Measurements from ENCODE around the gene UROS.

Gene UROS

GRCh38 chr10:125795637-125796190 is 27.3 kb downstream of the UROS start:
- Histone ChIP-seq H3K27ac (no peak overlapping the region), H3K4me3 (ENCODE audit: low read depth, low read length) (no peak overlapping the region), H3K79me2 (no peaks in the 10 kb centered on the region), H2AFZ (no peak overlapping the region), H3K4me2 (ENCODE audit: low read length) (no peak overlapping the region), H3K9me3 (ENCODE audit: control insufficient read depth, low read length) (no peaks in the 10 kb centered on the region), H3K36me3 (ENCODE audit: control insufficient read depth, insufficient read depth, low read length) (no peaks in the 10 kb centered on the region), H3K9ac (no peak overlapping the region), H3K4me1 (peaks cover 11% of the 10 kb centered on the region), H3K27me3 (ENCODE audit: control insufficient read depth, insufficient read depth, low read length) (no peaks in the 10 kb centered on the region)
- TF ChIP-seq CTCF (IDR thresholded peaks at IDR 0.05): no peak

- Histone ChIP-seq H3K27me3 (ENCODE audit: control insufficient read depth, insufficient read depth, low read length) (no peaks in the 10 kb centered on the region), H3K9me3 (ENCODE audit: control insufficient read depth, low read length) (no peaks in the 10 kb centered on the region), H2AFZ (no peak overlapping the region), H3K4me1 (peaks cover 11% of the 10 kb centered on the region), H3K79me2 (no peaks in the 10 kb centered on the region), H3K36me3 (ENCODE audit: control insufficient read depth, insufficient read depth, low read length) (no peaks in the 10 kb centered on the region), H3K4me2 (ENCODE audit: low read length) (no peak overlapping the region), H3K9ac (no peak overlapping the region), H3K4me3 (ENCODE audit: low read depth, low read length) (no peak overlapping the region), H3K27ac (no peak overlapping the region)
- TF ChIP-seq CTCF (IDR thresholded peaks at IDR 0.05): no peak
Observed at GRCh38 chr10:125795128-125795527, 27.9 kb downstream of the UROS start.

GRCh38 chr10:125792342-125793300 is 30.4 kb downstream of the UROS start:
- Histone ChIP-seq H3K79me2 (no peaks in the 10 kb centered on the region), H3K27ac (no peak overlapping the region)
- no peak for TF ChIP-seq CTCF (IDR thresholded peaks at IDR 0.05)

GRCh38 chr10:125788156-125789034 is 34.7 kb downstream of the UROS start:
- Histone ChIP-seq H3K79me2 (no peaks in the 10 kb centered on the region), H3K9ac (no peak overlapping the region), H3K4me1 (peaks cover 12% of the 10 kb centered on the region), H3K36me3 (ENCODE audit: control insufficient read depth, insufficient read depth, low read length) (no peaks in the 10 kb centered on the region), H3K27me3 (ENCODE audit: control insufficient read depth, insufficient read depth, low read length) (no peaks in the 10 kb centered on the region), H3K27ac (no peak overlapping the region), H3K4me3 (ENCODE audit: low read depth, low read length) (no peak overlapping the region), H3K9me3 (ENCODE audit: control insufficient read depth, low read length) (no peaks in the 10 kb centered on the region), H2AFZ (no peak overlapping the region), H3K4me2 (ENCODE audit: low read length) (no peak overlapping the region)
- TF ChIP-seq CTCF (IDR thresholded peaks at IDR 0.05): no peak

More at GRCh38 chr10:125792342-125793300, 30.4 kb downstream of the UROS start:
- Histone ChIP-seq H3K36me3 (ENCODE audit: control insufficient read depth, insufficient read depth, low read length) (no peaks in the 10 kb centered on the region), H3K9ac (no peak overlapping the region), H3K4me1 (peaks cover 20% of the 10 kb centered on the region), H3K27me3 (ENCODE audit: control insufficient read depth, insufficient read depth, low read length) (no peaks in the 10 kb centered on the region), H3K4me2 (ENCODE audit: low read length) (no peak overlapping the region), H3K9me3 (ENCODE audit: control insufficient read depth, low read length) (no peaks in the 10 kb centered on the region), H3K4me3 (ENCODE audit: low read depth, low read length) (no peak overlapping the region), H2AFZ (no peak overlapping the region)

All from parathyroid adenoma (tissue), 2 donors.